SK-N-SH (cell line): ENCODE data around the gene TMEM169. TPM values are rescaled to one million over a fixed set of nuclear protein-coding genes. Genes with fewer than 3 reads are reported as not detected.

Experiments
- CTCF ChIA-PET: fragments of 300-600, 350-600 bp; formaldehyde crosslinking; extraction: SDS; loops from one replicate; lab custom pipeline; 2021; lab: Yijun Ruan, JAX
- POLR2A ChIA-PET: fragments of 350-600 bp; sonication (Branson Sonifier 250); formaldehyde crosslinking; extraction: SDS; loops from one replicate; lab custom pipeline; 2020; ENCODE audit warnings: antibody characterized with exemption, inconsistent platforms; lab: Yijun Ruan, JAX
- DNase-seq: peaks from one replicate; pipeline ENCODE4 v3.0.0; 2012
- H2AFZ ChIP-seq: fragments of 200-600 bp; sonication (generic); 2 replicates; pipeline ENCODE4 v1.8.1; 2016; ENCODE audit warnings: antibody characterized with exemption, mild to moderate bottlenecking, low read depth
- H3F3A ChIP-seq: fragments of 200-600 bp; sonication (generic); replicated peaks from 2 replicates; pipeline ENCODE3; 2016; ENCODE audit warnings: antibody characterized with exemption, mild to moderate bottlenecking; ENCODE audit not compliant: insufficient read depth
- H3K27ac ChIP-seq, 2 experiments: fragments of 200-500 bp in 1 of 2; fragments of 200-600 bp in 1 of 2; sonication (Bioruptor generic) in 1 of 2; sonication (generic), shearing (Covaris generic) in 1 of 2; 2 replicates each; pipeline versions ENCODE4 v1.5.1 to v1.6.1; 2014 to 2016; ENCODE audit warnings: low read depth in 2 of 2, inconsistent platforms in 1 of 2, low read length in 1 of 2, mild to moderate bottlenecking in 1 of 2, mixed read lengths in 1 of 2
- H3K27me3 ChIP-seq: fragments of 200-600 bp; sonication (generic), shearing (Covaris generic); 2 replicates; pipeline ENCODE4 v1.6.1; 2016; ENCODE audit warnings: mixed run types; ENCODE audit not compliant: insufficient read depth
- H3K36me3 ChIP-seq, 2 experiments: fragments of 200-500 bp in 1 of 2; fragments of 200-600 bp in 1 of 2; sonication (Bioruptor generic) in 1 of 2; sonication (generic) in 1 of 2; replicated peaks in 1 of 2; 2 replicates each; pipeline versions ENCODE3 to v1.5.1; 2014 to 2016; ENCODE audit warnings: low read length in 1 of 2, mild to moderate bottlenecking in 1 of 2; ENCODE audit not compliant: insufficient read depth in 2 of 2, control insufficient read depth in 1 of 2
- H3K4me1 ChIP-seq, 2 experiments: fragments of 200-500 bp in 1 of 2; fragments of 200-600 bp in 1 of 2; sonication (Bioruptor generic) in 1 of 2; sonication (generic), shearing (Covaris generic) in 1 of 2; 2 replicates each; pipeline versions ENCODE4 v1.5.1 to v1.6.1; 2014 to 2016; ENCODE audit warnings: low read depth in 1 of 2, low read length in 1 of 2, mixed run types in 1 of 2; ENCODE audit not compliant: insufficient read depth in 2 of 2, control insufficient read depth in 1 of 2
- H3K4me2 ChIP-seq: fragments of 200-600 bp; sonication (generic), shearing (Covaris generic); 2 replicates; pipeline ENCODE4 v1.6.1; 2017; ENCODE audit warnings: mixed run types
- H3K4me3 ChIP-seq, 2 experiments: fragments of 200-500 bp in 1 of 2; fragments of 200-600 bp in 1 of 2; sonication (Bioruptor generic) in 1 of 2; sonication (generic), shearing (Covaris generic) in 1 of 2; 2 replicates each; pipeline versions ENCODE4 v1.5.1 to v1.8.1; 2014 to 2016; ENCODE audit warnings: low read depth in 2 of 2, inconsistent platforms in 1 of 2, low read length in 1 of 2, mild to moderate bottlenecking in 1 of 2, mixed read lengths in 1 of 2, moderate library complexity in 1 of 2
- H3K79me2 ChIP-seq: fragments of 200-600 bp; sonication (generic); 2 replicates; pipeline ENCODE4 v1.8.1; 2017; ENCODE audit warnings: mild to moderate bottlenecking; ENCODE audit not compliant: insufficient read depth
- H3K9ac ChIP-seq: fragments of 200-600 bp; sonication (generic); 2 replicates; pipeline ENCODE4 v1.6.1; 2017; ENCODE audit warnings: mixed run types
- H3K9me2 ChIP-seq: fragments of 200-600 bp; sonication (generic); 2 replicates; pipeline ENCODE4 v1.6.1; 2017; ENCODE audit warnings: mixed run types
- H3K9me3 ChIP-seq: fragments of 200-600 bp; sonication (generic); 2 replicates; pipeline ENCODE4 v1.6.1; 2017; ENCODE audit warnings: mixed run types, mild to moderate bottlenecking, moderate library complexity
- H4K20me1 ChIP-seq: fragments of 200-600 bp; sonication (generic); 2 replicates; pipeline ENCODE4 v1.6.1; 2017; ENCODE audit warnings: mild to moderate bottlenecking, mixed run types; ENCODE audit not compliant: insufficient read depth
- FOSL2 ChIP-seq: IDR thresholded peaks from 2 replicates; pipeline ENCODE4 v1.4.0; 2012; ENCODE audit warnings: low read depth, mild to moderate bottlenecking, moderate library complexity, borderline replicate concordance
- FOXJ3 ChIP-seq: sonication (generic); formaldehyde crosslinking; IDR thresholded peaks from 2 replicates; pipeline ENCODE4 v1.5.1; 2020; ENCODE audit warnings: mild to moderate bottlenecking, missing genetic modification reagents
- GABPA ChIP-seq: IDR thresholded peaks from 2 replicates; pipeline ENCODE4 v1.4.0; 2012; ENCODE audit warnings: low read depth, mild to moderate bottlenecking
- GATA2 ChIP-seq: sonication (generic); formaldehyde crosslinking; IDR thresholded peaks from 2 replicates; pipeline ENCODE4 v1.5.0; 2020; ENCODE audit warnings: mild to moderate bottlenecking, missing genetic modification reagents
- MEF2A ChIP-seq: IDR thresholded peaks from 2 replicates; pipeline ENCODE4 v1.4.0; 2012; ENCODE audit warnings: low read depth, borderline replicate concordance
- MXI1 ChIP-seq: IDR thresholded peaks from 2 replicates; pipeline ENCODE4 v1.6.1; 2012; ENCODE audit warnings: mild to moderate bottlenecking, low read depth, low read length, improper control_type of control experiment
- NFIC ChIP-seq: IDR thresholded peaks from 2 replicates; pipeline ENCODE4 v1.4.0; 2012; ENCODE audit warnings: borderline replicate concordance
- NRF1 ChIP-seq: IDR thresholded peaks from 2 replicates; pipeline ENCODE4 v1.6.1; 2012; ENCODE audit warnings: low read depth, mild to moderate bottlenecking, low read length
- RAD21 ChIP-seq: IDR thresholded peaks from 2 replicates; pipeline ENCODE4 v1.6.1; 2012; ENCODE audit warnings: mild to moderate bottlenecking, low read length
- RCOR1 ChIP-seq: fragments of 150-350 bp; IDR thresholded peaks from 2 replicates; pipeline ENCODE4 v1.6.1; 2017; ENCODE audit warnings: antibody characterized with exemption, low read length
- SIN3A ChIP-seq: IDR thresholded peaks from 2 replicates; pipeline ENCODE4 v1.6.1; 2012; ENCODE audit warnings: low read depth, mild to moderate bottlenecking, low read length, moderate library complexity, borderline replicate concordance
- SMC3 ChIP-seq: IDR thresholded peaks from 2 replicates; pipeline ENCODE4 v1.6.1; 2012; ENCODE audit warnings: low read depth, low read length, improper control_type of control experiment
- TAF1 ChIP-seq: IDR thresholded peaks from 2 replicates; pipeline ENCODE4 v1.6.1; 2012; ENCODE audit warnings: low read depth, mild to moderate bottlenecking, low read length, moderate library complexity, borderline replicate concordance
- TEAD4 ChIP-seq: IDR thresholded peaks from 2 replicates; pipeline ENCODE4 v1.4.0; 2012; ENCODE audit warnings: mild to moderate bottlenecking, borderline replicate concordance; ENCODE audit not compliant: insufficient read depth
- USF1 ChIP-seq: IDR thresholded peaks from 2 replicates; pipeline ENCODE4 v1.4.0; 2012; ENCODE audit warnings: low read depth, borderline replicate concordance
- USF2 ChIP-seq: fragments of 150-350 bp; IDR thresholded peaks from 2 replicates; pipeline ENCODE4 v1.6.1; 2017; ENCODE audit warnings: antibody characterized with exemption, low read length, low read depth, borderline replicate concordance
- ZBTB33 ChIP-seq: IDR thresholded peaks from 2 replicates; pipeline ENCODE4 v1.4.0; 2012; ENCODE audit warnings: low read depth, borderline replicate concordance
- WGBS: methylation state at CpG from one replicate; pipeline ENCODE4 v1.1.6; 2017; ENCODE audit warnings: low lambda C conversion rate; 5-methylcytosine and 5-hydroxymethylcytosine counted together
- polyA plus RNA-seq, 3 experiments: library from polyadenylated mRNA; depleted of rRNA; stranded (reverse); fragments of >200 nt; gene quantifications; 2 replicates each; pipeline ENCODE4 v1.2.3, GENCODE V29; 2012

TMEM169 gene
- polyA plus RNA-seq, 1 of the 3 experiments (the other 2 are of a cell fraction), result 0.30 TPM

GRCh38 chr2:216104691-216105090, 23.0 kb downstream of the TMEM169 start:
- peaks cover 0 to 6% of the 10 kb centered on the region in 2 experiments; a peak in 3 of 4 replicates for H3K4me1 ChIP-seq
- H3K9me2 ChIP-seq, result no peaks in the 10 kb centered on the region
- no peaks in the 10 kb centered on the region for H3F3A ChIP-seq
- H3K27ac ChIP-seq, result no peak overlapping the region
- no peak overlapping the region for H3K4me3 ChIP-seq
- H4K20me1 ChIP-seq, result no peaks in the 10 kb centered on the region
- H3K36me3 ChIP-seq, result no peaks in the 10 kb centered on the region
- H3K27me3 ChIP-seq, result no peaks in the 10 kb centered on the region
- DNase-seq, result no peak
- H3K79me2 ChIP-seq, result peaks cover 5% of the 10 kb centered on the region
- ChIA-PET CTCF (interaction anchor here (0.9 to 1.5 kb wide), 3 partner anchors 11 to 41 kb away, joined by 3 read pairs; partner anchors contain the start of genes PECR and TMEM169), POLR2A (interaction anchor here (0.6 kb wide), 1 partner anchor 23 kb away, joined by 4 read pairs; the partner anchor contains the start of gene PECR)
- WGBS, result 92% methylated on average over 3 of the region's 3 CpGs
- H2AFZ ChIP-seq, result no peak overlapping the region
- H3K4me2 ChIP-seq, result no peak overlapping the region
- TF ChIP-seq RCOR1 (no peak), TAF1 (no peak), SMC3 (no peak)
- H3K9me3 ChIP-seq, result no peaks in the 10 kb centered on the region
- H3K9ac ChIP-seq, result no peak overlapping the region

GRCh38 chr2:216107320-216107719, 25.6 kb downstream of the TMEM169 start:
- H3K27me3 ChIP-seq, result no peaks in the 10 kb centered on the region
- TF ChIP-seq GABPA (no peak), MXI1 (no peak), NFIC (no peak), GATA2 (CRISPR knock-in tag) (no peak), ZBTB33 (no peak), USF1 (no peak), FOXJ3 (CRISPR knock-in tag) (no peak), RCOR1 (no peak), MEF2A (no peak), NRF1 (no peak), TAF1 (no peak), RAD21 (no peak), TEAD4 (no peak), SIN3A (no peak), USF2 (no peak), FOSL2 (no peak), SMC3 (no peak)
- peaks cover 17 to 19% of the 10 kb centered on the region in 2 experiments for H3K36me3 ChIP-seq
- H3K79me2 ChIP-seq, result peaks cover 32% of the 10 kb centered on the region
- POLR2A ChIA-PET, result interaction anchor here (1.4 kb wide), 2 partner anchors 23 to 26 kb away, joined by 3 to 4 read pairs; partner anchors contain the start of genes PECR and TMEM169
- H3K9me2 ChIP-seq, result no peaks in the 10 kb centered on the region
- no peak overlapping the region for H3K9ac ChIP-seq
- no peaks in the 10 kb centered on the region for H3K9me3 ChIP-seq
- DNase-seq, result no peak
- no peak overlapping the region for H3K4me2 ChIP-seq
- H3K4me1 ChIP-seq, result peaks cover 9 to 19% of the 10 kb centered on the region in 2 experiments
- 93% methylated on average over 7 of the region's 8 CpGs for WGBS
- no peak overlapping the region for H3K4me3 ChIP-seq
- H4K20me1 ChIP-seq, result peaks cover 11% of the 10 kb centered on the region
- no peak overlapping the region for H2AFZ ChIP-seq
- no peaks in the 10 kb centered on the region for H3F3A ChIP-seq
- H3K27ac ChIP-seq, result no peak overlapping the region
- CTCF ChIA-PET, result interaction anchor here (1.0 to 1.6 kb wide), 4 partner anchors 25 to 91 kb away, joined by 3 to 4 read pairs (median 3); partner anchors contain the start of gene TMEM169
